Subcutaneous adipose tissue (tissue), 4 donors: ENCODE data around the gene TNNT1. TPM values are rescaled to one million over a fixed set of nuclear protein-coding genes. Genes with fewer than 3 reads are reported as not detected.

Source experiments
- total RNA-seq, 4 donors: library from RNA; depleted of rRNA; stranded (reverse); fragments of >200 nt; gene quantifications; one replicate each; pipeline ENCODE4 v1.1.0, GENCODE V29; 2016
- TF ChIP-seq, protein P1 (sequence below): fragments of 450-650 bp; IDR thresholded peaks from one replicate; pipeline ENCODE4 v1.5.1; 2016; ENCODE audit warnings: low read depth, mild to moderate bottlenecking, control low read depth, antibody characterized with exemption, moderate library complexity

TNNT1 gene
- total RNA-seq, 4 donors from 2014 or later = 17.5 TPM; not detected in 3

DNA sequence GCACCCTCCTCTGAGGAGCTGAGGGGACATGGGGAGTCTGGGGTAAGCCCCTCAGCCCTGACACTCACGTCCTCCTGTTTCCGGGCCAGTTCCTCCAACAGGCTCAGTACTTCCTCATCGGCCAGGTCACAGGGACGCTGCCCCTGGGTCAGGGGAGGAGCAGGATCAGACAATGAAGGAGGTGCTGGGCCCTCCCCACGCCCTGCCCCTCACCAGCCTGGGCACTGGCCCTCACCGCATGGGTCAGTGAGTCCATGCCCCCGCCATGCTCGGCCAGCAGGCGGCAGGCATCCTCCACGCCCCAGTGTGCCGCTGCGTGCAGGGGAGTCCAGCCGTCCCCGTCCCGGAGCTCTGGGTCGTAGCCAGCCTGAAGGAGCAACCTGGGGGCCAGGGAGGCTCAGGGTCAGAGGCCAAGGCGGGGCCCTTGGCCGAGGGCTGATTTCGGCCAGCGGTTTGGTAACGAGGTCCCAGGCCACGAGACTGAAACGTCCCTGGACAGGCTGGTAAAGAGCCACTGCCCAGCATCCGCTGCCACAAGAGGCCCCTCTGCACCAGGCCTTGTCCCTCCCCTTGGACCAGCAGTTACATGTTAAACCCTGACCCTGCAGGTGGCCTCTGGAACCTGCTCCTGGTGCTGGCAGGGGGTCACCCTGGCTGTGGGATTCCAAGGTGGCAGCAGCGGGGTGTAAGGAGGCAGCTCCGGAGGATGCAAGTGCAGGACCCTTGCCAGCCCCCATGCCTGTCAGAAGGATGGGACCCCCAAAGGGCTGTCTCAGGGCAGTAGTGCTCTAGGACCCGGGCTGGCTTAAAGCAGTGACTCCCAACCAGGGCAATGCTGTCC, 50.1 kb downstream of the TNNT1 start:
- TF ChIP-seq, protein P1, sequence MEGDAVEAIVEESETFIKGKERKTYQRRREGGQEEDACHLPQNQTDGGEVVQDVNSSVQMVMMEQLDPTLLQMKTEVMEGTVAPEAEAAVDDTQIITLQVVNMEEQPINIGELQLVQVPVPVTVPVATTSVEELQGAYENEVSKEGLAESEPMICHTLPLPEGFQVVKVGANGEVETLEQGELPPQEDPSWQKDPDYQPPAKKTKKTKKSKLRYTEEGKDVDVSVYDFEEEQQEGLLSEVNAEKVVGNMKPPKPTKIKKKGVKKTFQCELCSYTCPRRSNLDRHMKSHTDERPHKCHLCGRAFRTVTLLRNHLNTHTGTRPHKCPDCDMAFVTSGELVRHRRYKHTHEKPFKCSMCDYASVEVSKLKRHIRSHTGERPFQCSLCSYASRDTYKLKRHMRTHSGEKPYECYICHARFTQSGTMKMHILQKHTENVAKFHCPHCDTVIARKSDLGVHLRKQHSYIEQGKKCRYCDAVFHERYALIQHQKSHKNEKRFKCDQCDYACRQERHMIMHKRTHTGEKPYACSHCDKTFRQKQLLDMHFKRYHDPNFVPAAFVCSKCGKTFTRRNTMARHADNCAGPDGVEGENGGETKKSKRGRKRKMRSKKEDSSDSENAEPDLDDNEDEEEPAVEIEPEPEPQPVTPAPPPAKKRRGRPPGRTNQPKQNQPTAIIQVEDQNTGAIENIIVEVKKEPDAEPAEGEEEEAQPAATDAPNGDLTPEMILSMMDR = no peak

DNA sequence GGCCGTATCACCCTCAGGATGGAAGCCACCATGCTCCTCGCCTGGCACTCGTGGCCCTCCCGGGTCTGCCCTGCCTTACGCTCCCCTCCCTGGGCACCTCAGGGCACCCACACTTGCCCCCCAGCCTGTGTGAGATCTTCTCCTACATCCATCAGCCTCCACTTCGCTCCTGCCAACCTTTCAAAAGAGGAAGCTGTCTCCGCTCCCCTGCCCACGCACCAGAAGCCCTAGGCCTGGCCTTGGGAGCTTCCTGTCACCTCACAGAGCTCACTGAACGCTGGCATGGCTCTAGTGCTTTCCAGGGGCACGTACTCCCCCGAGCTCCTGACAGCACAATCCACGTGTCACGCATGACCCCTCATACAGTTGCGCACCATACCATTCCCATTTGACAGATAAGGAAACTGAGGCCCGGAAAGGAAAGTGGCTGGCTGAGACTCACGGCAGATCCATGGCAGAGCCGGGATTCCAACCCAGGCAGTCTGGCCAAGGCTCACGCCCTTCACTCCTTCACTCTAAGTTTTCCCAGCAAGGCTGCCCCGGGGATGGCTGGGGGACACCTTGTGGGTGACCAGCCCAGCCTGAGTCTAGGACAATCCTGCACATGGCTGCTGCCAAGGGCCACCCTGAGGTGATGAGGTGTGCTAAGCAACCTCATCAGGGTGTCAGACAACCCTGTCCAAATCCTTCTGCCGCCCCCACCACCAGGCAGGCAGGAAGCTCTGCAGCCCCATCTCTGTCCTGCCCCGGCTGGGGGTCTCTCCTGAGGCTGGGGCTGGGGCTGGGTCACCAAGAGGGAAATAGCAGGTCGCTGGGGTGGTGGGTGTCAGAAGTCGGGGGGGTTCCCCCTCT, 50.9 kb downstream of the TNNT1 start:
- TF ChIP-seq, protein P1 = no peak

DNA sequence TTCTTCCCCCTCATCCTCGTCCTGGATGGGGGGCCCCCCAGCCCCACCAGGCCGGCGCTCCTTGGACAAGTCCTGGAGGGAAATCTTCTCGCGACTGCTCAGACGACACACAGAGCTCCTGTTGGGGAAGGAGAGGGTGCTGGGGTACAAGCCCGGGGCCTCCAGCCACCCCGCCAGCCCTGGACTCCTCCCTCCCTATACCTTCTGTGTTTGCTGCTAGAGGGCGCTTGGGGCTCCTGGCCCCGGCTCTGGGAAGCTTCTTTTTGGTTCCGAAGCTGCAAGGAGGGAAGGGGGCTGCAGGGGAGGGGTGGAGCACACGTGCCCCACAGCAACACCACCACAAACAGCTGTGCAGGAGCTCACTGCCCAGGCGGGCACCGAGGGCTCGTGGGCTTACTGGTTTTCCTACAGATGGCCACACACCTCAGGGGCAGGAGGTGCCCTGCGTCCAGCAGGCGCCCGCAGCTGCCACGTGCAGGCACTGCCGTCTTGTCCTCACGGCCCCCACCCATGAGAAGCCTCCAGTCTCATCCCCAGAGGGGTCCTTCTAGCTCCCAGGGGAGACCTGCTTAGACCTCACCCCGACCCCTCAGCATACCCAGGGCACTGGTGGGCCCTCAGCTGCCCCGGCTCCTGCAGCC, 52.8 kb downstream of the TNNT1 start:
- TF ChIP-seq, protein P1 = no peak

DNA sequence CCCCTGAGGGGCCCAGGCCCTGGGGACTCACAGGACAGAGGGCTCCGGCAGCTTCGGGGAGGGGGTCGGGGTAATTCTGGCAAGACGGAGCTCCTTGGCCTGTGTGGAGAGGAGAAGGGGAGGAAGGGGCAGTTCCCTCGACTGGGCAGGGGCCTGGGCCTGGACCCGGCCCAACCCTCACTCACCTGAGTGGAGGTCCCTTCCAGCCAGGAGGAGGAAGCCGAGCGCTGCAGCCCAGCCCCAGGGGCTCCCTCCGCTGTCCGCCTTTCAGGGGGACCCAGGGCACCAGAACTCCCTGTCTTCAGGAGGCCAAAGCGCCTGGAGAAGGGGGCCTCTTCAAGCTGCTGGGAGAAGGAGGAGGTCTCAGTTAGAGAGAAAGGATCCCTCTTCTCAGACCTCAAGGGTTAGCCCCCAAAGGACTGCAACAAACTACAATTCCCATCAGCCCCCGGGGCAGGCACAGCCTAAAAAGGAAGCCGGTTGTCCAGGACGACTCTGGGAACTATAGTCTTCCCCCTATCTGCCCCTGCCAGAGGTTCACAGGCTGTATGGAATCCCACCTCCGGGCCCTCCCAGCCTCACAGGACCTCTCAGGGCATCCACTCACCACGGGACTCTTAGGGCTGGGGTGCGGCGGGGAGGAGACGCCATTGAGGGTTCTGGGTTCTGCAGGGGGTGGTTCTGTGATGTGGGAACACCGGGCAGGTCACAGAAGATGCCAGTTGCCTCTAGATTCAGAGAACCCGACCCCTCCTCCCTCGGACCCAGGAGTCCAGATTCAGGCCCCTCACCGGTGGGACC, 53.5 kb downstream of the TNNT1 start:
- TF ChIP-seq, protein P1 = no peak

DNA sequence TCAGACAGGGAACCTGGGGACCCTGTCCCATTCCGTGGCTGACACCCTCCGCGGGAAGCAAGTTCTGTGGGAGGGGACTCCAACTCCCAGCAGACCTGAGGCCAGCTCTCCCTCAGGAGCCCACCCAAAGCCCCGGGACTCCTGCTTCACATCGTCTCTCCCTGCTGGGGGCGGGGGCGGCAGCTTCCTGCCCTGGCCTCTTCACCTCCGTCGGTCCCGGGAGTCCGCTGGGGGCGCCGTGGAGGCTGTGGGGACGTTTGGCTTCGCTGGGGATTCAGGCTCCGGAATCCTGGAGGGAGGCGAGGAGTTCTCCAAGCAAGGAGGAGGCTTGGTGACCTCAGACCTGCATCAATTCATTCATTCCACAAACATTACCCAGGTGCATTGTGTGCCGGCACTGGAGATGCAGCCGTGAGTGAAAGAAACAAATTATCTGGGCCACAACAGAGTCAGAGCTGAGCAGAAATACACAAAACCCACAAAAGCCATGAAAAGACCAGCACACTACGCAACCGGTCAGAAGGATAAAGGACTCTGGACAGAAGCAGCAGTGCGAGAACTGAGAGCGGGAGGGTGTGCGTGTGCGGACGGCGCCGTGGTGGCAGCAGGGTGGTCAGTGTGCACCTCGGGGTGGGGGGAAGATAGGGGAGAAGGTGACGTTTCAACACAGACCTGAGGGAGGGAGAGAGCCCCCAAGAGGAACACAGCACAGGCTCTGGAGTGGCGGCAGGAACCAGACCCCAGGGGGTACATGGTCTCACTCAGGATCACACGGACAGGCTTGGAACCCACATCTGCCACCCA, 54.3 kb downstream of the TNNT1 start:
- TF ChIP-seq, protein P1 = no peak

DNA sequence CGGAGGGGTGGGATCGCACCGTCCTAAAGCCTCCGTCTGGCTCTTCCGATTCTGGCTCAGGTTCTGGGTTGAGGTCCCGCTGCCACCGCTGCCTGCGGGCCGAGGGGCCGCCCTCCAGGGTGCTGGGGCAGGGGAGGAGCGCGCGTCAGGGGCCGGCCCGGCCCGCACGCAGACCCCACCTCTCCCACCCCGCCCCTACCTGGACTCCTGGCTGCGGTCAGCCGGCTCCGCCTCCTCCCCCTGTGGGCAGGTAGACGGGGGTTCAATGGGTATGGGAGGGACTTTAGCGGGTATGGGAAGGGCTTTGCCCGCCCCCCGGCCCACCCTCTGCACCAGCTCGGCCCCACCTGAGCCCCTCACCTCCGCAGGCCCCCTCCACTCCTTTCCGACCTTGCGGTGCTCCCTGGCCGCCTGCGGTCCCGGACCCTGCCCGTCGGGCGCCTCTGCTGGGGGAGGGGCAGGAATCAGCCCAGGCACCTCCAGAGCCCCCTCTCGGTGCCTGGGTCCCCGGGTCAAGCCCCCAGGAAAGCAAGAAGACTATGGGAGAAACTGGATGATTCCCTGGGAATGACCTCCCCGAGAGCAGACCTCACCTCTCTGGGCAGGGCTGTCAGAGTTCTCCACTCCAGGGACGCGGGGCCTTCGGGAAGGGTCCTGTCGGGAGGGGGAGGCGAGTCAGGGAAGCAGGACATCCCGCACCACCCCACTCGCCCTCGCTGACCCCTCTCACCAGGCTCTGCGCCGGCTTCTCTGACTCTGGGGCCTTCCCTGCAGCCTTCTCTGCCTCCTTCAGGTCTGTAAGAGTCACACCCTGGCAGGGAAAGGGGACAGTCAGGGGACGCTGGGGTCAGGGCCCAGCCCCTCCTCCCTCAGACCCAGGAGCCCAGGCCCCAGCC, 56.3 kb downstream of the TNNT1 start:
- TF ChIP-seq, protein P1 = no peak
